GM21529 (cell line): ENCODE results near the gene ABCF2.

ENCODE experiments used
- ATAC-seq: cut with Tn5 transposase; IDR thresholded peaks from one replicate; pipeline ENCODE4 v1.9.1; 2021; ENCODE audit not compliant: unreplicated experiment

The ABCF2 gene

DNA sequence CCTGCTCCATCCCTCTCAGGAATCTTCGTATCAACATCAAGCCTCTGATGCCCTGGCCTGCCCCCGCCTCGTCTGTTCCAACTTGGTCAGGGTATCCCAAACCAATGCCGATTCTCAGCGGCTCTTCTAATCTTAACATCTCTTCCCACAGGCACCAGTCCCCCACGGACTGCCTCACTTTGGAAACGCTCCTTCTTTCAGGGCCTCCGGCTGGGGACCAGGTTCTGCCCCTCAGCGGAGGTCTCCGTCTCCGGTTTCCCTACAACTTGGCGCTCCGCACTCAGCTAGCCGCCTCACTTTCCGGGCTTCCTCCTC is 488 bp downstream of the ABCF2 start:
- no peak for ATAC-seq

DNA sequence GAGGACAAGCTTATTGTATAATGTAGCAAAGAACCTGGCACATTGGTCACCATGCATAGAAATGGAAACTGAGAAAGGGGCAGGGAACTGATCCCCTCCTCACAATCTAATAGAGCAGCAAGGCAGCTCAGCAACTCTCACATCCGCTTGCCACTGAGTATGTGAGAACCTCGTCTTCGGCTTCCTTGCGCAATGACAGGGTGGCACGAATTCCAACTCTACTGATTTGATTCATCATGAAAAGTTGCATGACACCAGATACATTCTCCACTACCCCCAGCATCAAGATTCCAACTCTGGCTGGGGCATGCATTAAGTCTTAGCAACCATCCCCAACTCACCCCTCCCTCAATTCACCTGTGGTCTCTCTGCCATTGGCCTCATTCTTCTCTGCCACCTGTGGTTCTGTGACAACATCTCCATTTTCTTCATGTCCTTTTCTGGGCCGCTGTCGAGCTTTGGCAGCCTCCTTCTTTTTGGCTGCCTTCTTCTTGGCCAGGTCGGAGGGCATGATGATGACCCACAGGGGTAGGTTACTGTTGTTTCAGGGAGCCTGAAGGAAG is 976 bp downstream of the ABCF2 start:
- no peak for ATAC-seq

DNA sequence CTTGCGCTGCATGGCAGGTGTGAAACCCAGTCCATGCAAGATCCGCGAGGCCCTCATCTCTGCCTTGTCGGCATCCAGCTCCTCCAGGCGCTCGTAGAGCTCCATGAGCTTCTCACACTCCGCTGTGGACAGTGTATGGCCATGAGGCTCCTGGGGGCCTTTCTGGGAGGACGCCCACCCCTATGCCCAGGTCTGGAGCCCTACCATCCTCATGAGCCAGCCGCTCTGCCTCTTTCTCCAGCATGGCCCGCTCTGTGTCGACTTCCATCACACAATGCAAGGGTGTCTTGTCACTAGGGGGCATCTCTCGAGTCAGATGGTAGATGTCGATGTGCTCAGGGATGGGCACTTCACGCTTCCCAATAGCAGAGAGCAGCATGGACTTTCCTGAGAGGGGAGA is 3.3 kb downstream of the ABCF2 start:
- no peak for ATAC-seq

DNA sequence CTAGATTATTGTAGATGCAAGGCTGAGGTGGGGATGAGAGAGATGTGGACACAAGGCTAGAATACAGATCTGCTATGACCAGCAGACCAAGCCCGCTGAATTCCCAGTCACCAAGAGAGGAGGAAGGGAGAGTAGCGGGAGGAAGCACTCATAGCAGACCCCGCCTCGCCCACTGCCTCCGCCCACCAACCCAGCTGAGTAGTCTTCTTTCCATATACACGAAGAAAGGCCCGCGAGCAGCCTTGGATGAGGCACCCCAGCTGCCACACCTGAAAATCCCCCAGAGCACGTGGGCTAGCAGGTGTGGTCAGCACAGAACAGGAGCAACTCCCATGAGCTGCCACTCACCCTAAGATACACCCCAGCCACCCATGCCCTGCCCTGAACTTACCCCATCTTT is 8.8 kb downstream of the ABCF2 start:
- ATAC-seq: no peak

DNA sequence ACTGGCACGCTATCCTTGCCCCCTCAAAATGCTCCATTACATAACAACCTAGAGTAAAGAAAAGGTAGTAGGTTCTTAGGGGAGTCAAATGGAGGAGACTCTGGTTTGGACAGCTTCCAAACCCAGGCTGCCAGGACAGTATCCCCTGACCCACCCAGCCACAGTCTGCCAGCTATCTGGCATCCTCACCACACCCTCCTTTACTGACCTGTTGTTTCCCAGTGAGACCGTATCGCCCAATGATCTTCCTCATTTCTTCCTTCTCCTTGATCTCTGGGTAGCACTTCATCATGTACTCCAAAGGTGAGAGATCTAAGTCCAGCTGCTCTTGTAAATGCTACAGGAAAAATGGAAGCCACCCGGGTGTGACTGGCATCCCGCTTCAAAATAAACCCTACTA is 11.6 kb downstream of the ABCF2 start:
- no peak for ATAC-seq

DNA sequence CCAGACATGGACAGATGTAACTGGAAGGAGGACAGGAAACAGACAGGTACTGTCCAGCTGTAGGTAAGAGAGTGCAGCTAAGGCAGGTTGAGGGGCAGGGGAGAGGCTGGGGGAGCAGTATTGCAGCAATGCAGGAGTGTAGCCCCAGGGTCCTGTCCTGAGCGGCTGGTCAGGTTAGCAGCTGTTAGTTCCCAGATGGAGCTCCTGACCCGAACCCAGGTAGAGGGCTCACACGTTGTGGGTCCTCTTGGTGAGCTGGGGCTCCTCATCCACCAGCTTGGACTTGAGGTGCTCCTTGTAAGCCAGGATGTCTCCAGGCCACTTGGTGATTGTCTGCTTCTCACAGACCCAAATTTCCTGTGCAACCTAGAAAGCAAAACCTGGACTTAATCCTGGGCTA is 13.2 kb downstream of the ABCF2 start:
- no peak for ATAC-seq

DNA sequence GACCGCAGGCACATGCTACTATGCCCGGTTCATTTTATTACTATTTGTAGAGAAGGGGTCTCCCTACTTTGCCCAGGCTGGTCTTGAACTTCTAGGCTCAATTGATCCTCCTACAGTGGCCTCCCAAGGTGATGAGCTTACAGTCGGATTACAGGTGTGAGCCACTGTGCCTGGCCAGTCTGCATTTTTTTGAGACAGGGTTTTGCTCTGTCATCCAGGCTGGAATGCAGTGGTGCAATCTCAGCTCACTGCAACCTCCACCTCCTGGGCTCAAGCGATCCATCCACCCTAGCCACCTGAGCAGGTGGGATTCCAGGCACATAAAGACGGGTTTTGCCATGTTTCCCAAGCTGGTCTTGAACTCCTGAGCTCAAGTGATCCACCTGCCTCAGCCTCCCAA is 14.4 kb downstream of the ABCF2 start:
- no peak for ATAC-seq

DNA sequence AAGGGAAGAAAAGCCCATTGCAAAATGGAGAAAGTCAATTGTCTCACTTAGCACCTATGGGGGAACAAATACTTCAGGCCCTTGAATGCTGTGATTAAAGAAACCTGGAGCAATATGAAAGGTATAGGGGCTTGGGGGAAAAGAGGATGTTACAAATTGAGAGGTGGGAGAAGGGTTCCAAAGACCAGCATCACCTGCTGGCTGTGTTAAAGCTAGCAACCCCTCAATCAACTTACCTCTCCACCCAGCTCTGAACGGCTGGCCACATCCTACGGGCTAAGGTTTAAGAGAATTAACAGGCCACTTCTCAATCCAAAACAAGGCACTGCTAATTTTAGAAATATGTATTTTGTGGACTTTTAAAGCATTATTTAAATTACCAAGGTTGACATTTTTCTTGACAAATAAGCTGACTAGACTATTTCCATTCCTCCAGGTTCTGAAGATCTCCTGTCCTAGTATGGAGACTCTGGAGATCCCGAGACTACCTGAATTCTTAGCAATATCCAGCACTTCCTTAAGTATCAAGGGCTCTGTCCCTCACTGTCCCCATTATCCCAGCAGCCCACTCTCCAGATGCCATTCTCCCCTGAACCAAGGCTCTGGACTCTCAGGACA is 15.7 kb downstream of the ABCF2 start:
- ATAC-seq: no peak

DNA sequence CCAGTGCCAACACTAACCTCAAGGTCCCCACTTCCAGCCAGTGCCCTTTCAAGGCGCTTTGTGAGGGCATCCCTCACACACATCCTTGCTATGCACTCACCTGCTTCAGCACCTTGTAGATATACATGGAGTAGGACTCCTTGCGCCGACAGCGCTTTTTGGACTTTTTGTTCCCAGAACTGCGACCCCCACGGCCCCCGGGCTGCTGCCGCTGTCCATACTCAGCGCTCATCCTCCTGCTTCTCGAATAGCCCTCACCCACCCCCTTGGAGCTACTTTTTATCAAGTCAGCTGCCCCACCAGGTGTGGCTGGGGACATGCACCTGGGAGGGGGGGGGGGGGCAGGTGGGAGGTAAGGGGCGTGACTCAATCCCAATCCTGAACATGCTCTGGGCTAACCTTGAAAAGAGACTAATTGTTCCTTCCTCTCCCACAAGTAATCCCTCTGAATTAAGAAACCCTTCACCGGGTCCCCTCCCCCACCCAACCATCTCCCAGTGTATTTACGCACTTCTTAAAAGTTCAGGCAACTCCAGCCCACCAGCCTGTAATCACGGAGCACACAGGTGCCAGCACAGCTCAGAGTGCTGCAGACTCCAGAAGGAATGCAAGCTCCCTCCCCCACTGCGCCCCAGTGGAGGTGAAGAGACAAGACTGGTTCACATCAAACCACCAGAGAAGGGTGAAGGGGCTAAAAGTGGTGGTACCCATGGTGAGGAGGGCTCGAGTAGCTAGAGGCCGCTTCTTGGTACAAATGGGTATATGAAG is 16.7 kb downstream of the ABCF2 start, which contains the start of gene H2BK1:
H2BK1 (minus strand) TSS at position 402 of the 768 bp plus-strand sequence; CDS start at position 232, 170 bp downstream.
- ATAC-seq: no peak

DNA sequence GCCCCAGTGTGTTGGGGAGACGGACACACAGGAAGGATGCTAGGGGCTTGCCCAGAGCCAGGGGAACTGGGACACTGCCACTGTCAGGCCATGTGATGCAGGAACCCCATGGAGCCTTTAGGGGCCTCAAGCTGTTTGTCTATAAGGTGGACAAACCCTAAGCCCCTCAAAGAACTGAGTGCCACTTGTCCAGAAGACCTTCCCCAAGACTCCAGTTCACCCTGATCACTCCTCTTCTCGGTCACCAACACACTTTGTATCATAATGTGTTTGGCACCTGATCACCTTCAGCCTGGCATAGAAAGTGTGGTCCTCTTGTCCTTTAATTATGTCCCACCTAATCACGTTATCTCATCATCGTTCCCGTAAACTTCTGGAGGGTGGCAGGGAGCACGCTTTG is 17.4 kb downstream of the ABCF2 start:
- ATAC-seq: no peak

DNA sequence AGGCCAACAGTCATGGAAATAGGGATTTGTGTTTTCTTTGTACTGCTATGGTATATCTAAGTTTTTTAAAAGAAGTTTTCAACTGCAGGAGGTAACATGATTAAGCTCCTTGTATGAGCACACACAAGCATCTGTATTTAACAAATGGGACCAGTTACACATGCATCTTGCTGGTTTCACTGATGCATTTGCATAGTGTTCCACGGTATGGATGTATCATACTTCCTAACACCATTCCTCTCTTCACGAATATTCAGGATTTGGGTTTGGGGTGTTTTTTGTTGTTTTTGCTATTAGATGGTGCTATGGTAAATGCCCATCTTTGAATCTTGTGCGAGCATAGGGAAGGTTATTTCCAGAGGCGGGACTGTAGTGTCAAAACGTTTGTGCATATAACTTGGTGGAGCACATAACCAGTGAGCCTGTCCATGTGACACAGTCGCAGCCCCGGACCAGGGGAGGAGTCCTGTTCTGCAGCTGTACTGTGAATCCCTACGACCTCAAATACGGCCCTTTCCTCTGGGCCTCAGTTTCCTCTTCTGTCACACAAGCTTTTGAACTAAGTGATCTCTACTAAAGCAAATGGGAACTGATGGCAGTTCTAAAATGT is 18.6 kb downstream of the ABCF2 start:
- ATAC-seq: no peak

DNA sequence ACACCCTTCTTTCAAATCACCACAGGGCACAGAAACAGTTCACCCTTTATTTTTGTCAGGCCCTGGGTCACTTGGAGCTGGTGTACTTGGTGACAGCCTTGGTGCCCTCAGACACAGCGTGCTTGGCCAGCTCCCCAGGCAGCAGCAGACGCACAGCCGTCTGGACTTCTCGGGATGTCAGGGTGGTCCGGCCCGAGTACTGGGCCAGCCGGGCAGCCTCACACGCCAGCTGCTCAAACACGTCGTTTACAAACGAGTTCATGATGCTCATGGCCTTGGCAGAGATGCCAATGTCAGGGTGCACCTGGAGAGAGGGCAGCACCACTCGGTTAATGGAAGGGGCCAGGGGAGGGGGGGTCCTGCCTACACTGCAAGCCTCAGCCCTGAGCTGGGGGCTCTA is 19.2 kb downstream of the ABCF2 start:
- no peak for ATAC-seq

DNA sequence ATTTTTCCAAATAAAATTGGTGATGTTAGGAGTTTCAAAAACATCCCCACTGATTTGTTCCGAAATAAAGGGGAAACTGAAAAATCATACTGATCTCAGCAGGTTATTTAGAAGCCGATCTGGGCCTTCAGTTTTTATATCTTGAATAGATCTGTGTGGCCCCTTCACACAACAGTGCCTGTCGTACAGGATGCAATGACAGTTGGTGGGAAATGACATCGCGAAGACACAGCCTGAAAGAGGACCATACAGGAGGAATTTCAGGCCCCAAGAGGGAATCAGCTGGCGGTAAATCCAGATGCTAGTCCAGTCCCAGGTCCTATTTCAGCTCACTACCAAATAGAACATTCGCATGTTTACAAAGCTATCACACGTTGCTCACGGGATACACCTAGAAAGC is 19.7 kb downstream of the ABCF2 start:
- ATAC-seq: no peak

DNA sequence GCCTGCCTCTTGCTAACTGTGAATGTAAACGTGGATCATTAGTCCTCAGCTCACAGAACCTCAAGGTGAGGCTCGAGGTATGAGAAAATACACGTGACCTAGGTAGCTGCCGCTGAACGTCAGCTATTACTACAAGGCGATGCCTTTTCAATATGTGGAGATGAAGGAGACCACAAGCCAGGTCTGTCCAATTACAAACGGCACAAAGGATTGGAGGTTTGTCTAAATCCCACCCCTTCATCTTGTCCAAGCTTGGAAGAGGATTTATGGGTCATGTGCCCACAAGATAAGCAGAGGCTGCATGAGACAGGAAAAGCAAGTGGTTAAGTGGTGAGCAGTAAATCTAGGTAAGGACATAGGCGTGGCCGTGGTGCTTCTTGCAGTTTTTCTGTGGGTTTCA is 20.1 kb downstream of the ABCF2 start:
- ATAC-seq: no peak

DNA sequence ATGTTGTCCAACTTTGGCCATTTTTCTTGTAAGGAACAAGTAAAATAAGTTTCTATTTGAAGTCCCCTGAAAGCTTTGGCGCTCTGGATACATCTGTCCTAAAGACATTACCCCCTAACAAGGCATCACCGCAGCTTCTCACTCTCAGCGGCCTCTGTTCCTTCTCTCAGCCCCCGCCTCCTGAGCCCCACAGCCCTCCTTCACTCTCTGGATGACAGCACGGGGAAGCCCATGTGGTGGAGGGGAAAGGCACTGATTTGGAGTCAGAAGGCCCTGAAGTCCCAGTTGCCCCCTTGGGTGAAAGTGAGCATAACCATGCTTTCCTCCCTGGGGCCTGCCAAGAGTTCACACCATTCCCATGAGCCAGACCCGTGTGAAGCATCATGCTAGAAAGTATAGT is 21.3 kb downstream of the ABCF2 start:
- no peak for ATAC-seq

DNA sequence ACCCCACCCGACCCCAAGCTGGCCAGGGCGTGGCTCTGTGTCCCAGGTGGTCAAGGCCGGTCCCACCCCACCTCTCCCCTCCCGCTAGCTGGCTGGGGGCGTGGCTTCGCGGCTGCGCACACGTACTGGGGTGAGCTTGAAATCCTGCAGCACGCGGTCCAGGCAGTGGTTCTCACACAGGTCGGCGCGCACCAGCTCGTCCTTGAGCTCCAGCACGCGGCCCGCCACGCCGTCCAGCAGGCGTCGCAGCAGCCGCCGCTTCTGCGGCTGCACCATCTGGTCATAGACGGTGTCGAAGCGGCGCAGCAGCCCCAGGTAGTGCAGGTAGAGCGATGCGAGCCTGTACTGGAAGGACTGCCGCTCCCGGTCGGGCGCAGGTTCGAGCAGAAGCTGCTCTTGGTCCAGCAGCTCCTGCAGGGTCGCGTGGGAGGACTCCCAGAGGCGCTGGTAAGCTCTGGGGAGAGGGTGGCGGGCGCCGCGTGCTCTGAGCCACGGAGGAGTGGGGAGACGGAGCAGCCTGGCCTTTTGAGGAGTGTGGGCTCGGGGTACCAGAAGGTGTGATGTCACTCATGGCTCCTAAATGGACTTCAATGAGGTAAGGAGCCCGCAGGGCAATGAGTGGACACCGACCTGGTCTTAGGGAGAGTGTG is 22.5 kb downstream of the ABCF2 start:
- ATAC-seq: no peak

DNA sequence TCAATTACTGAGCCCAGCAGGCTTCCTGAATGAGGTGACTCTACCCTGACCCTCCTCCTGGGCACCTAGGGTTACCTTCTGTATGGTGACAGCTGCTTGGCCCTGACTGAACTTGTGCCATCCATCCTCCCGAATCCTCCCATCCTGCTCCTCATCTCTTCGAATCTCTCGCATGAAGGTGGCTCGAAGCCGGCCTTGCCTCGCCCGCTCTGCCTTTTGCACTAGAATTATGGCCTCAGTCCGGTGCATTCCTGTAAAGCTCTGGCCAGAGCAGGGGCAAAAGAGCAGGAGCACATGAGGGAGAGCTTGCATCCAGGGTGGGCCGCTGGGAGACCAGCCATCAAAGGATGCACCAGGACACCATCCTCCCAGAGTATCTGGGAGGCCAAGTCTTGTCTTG is 24.2 kb downstream of the ABCF2 start:
- ATAC-seq: no peak

DNA sequence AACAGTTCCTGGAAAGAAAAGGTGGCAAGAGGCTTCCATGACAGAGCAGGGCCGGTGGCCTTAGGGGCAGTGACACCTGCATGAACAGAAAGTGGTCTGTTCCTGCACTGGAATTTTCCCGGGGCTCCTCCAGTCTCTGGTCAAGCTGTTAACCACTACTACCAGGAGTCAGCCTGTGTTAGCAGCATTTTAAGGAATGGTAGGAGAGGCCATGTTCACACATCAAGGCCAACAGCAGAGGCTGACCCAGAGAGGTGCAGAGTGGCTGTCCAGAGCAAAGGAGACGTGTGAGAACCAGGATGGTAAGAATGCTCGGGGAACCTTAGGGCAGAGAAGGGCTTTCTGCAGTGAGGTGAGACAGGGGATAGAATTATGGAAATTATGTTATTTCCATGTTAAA is 25.3 kb downstream of the ABCF2 start:
- ATAC-seq: no peak

DNA sequence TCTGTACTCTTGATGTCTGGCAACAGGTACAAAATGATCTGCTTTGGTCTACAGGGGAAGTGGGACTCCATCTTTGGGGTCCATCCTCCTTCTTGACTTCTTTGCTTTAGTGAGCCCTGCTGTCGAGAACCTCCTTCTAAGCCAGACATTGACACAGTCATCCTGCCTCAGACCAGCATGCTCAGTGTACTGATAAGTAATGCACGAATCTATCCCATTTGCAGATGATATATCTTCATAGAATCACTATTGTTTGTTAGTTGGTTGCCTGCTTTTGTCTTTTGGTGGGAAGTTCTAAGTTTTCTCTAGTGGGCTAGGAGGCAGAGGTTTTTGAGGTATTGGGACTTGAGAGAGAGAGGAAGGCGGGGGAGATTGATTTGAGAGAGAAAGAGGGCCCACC is 25.7 kb downstream of the ABCF2 start:
- ATAC-seq: no peak

DNA sequence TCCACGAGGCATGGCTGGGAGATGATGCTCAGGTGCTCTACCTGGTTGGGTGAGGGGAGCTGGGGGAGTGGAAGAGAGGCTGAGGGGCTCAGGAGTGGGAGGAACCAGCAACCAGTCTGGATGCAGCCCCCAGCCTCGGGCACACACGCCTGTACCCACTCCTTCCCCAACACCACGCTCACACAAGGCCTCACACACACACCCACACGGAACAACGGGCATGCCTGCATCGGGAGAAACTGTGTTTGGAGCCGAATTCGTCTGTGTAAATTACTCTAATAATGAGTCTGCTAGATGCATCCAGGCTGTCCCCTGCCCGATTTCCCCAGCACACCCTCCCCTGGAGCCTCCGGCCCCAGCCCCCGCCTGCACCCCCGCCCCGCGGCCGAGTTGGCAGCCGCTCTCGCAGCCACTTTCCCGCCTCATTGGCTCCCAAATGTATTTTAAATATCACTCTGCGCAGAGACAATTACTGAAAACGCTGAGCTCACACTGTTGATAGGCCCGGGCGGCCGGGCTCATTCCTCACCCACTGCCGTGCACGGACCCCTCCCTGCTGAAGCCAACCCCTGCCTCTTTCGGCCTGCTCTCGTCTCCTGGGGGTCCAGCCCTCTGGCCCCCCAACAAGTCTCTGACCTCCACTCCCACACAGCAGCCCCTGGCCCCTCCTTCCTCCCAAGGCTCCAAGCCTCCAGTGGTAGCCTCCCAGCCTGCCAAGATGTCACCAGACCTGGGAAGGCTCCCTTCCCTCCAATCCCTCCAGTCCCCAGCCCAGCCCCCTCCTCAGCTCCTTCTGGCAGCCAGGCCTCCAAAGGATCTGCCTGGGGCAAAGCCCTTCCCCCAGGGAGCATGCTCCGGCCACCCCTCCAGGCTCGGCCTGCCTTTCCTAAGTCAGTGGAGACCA is 27.8 kb downstream of the ABCF2 start:
- no peak for ATAC-seq

DNA sequence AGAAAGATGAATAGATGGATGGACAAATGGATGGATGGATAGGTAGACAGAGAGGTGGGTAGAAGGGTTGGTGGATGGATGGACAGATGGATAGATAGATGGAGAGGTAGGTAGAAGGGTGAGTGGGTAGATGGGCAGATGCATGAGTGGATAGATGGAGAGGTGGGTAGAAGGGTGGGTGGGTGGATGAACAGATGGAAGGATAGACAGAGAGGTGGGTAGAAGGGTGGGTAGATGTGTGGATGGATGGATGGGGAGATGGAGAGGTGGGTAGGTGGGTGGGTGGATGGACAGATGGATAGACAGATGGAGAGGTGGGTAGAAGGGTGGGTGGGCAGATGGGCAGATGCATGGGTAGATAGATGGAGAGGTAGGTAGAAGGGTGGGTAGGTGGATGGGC is 29.1 kb downstream of the ABCF2 start:
- ATAC-seq: no peak
